GM10266 (cell line): ENCODE measurements around the gene DNAH1.

Experiments used
- DNase-seq: peaks from one replicate; pipeline ENCODE4 v3.0.0; 2012; ENCODE audit errors: extremely low spot score
- CTCF ChIP-seq: IDR thresholded peaks from 2 replicates; pipeline ENCODE4 v1.5.1; 2012; ENCODE audit warnings: mild to moderate bottlenecking, low read depth; ENCODE audit not compliant: control insufficient read depth, insufficient read depth; ENCODE audit errors: missing control alignments

Gene DNAH1

DNA sequence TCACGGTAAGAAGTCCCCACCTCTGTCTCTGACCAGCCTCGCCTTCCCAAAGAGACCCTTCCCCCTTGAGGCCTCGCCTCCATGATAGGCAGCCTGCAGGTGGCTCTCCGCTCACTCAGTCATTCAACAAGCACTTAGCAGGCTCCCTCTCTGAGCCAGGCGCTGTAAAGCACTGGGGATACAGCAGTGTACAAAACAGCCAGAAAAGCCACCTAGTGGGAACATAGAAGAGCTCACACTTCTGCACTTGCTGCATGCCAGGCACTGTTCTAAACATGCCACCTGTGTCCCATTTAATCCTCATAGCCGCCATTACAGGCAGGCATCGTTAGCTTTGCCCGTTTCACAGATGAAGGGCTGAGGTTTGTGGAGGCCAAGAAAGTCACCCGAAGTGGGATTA lies 72.8 kb downstream of the DNAH1 start:
- TF ChIP-seq CTCF: no peak
- DNase-seq: no peak

- DNase-seq: no peak
- TF ChIP-seq CTCF: no peak
These were observed 75.0 kb downstream of the DNAH1 start for GRCh38 chr3:52391096-52391495.

DNA sequence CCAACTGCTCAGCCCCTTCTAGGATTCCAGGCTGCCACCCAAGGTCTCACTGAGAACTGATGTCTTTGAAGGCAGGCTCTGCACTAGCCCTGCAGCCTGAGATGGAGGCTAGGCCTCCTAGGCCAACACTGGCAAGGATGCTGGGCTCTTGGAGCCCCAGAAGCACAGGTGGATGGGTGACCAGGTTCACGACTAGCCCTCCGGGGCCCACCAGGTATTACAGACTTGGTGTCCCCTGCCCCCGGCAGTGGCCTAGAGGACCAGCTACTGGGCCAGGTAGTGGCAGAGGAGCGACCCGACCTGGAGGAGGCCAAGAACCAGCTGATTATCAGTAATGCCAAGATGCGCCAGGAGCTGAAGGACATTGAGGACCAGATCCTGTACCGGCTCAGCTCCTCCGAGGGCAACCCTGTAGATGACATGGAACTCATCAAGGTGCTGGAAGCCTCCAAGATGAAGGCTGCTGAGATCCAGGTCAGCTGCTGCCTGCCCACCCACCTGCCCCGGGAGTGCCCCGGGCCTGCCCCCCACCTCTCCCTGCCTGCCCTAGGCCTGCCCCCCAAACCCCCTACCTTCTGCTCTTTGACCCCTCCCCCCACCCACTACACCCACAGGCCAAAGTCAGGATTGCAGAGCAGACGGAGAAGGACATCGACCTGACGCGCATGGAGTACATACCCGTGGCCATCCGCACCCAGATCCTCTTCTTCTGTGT lies 76.3 kb downstream of the DNAH1 start:
- no peak for TF ChIP-seq CTCF
- no peak for DNase-seq

DNA sequence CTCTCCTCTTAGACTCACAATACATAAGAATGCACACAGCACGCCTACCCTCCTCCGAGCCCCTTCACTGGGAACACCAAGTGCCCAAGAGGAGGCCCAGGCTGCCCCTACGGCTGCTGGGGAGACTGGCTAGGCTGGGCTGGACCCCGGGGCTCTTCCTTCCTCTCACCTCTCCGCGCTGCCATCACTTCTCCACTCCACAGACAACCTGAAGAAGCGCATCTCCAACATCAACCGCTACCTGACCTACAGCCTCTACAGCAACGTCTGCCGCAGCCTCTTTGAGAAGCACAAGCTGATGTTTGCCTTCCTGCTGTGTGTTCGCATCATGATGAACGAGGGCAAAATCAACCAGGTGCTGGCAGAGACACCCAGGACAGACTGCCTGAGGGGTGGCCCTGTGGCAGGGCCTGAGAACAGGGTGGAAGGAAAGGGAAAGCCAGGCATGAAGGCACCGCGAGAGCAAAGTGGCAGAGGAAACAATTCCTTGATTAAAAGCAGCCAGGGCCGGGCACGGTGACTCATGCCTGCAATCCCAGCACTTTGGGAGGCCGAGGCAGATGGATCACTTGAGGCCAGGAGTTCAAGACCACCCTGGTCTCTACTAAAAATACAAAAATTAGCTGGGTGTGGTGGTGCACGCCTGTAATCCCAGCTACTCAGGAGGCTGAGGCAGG lies 77.2 kb downstream of the DNAH1 start:
- DNase-seq: no peak
- TF ChIP-seq CTCF: no peak

DNA sequence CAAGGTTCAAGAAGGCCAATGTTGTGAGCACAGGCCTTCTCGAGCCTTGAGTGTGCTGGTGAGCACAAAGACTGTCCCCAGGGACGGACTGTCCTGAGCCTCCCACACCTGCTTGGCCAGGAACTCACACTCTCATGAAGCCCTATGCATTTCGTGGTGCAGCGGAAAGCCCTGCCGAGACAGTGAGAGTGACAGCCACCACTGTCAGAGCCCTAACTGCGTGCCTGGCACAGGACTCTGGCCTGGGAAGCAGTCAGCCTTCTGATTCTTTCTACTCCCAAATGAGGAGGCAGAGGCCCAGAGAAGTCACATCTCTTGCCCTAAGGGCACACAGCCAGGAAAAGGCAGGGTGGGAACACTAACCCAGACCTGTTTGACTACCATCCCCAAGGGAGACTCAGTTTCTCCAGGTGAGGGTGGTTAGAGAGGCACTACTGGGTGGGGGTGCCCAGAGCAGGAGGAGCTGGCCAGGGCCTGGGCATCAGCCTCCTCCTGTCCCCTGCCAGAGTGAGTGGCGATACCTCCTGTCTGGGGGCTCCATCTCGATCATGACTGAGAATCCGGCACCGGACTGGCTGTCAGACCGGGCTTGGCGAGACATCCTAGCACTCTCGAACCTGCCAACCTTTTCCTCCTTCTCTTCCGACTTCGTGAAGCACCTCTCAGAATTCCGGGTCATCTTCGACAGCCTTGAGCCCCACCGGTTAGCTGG lies 78.0 kb downstream of the DNAH1 start:
- DNase-seq: no peak
- TF ChIP-seq CTCF: no peak

DNA sequence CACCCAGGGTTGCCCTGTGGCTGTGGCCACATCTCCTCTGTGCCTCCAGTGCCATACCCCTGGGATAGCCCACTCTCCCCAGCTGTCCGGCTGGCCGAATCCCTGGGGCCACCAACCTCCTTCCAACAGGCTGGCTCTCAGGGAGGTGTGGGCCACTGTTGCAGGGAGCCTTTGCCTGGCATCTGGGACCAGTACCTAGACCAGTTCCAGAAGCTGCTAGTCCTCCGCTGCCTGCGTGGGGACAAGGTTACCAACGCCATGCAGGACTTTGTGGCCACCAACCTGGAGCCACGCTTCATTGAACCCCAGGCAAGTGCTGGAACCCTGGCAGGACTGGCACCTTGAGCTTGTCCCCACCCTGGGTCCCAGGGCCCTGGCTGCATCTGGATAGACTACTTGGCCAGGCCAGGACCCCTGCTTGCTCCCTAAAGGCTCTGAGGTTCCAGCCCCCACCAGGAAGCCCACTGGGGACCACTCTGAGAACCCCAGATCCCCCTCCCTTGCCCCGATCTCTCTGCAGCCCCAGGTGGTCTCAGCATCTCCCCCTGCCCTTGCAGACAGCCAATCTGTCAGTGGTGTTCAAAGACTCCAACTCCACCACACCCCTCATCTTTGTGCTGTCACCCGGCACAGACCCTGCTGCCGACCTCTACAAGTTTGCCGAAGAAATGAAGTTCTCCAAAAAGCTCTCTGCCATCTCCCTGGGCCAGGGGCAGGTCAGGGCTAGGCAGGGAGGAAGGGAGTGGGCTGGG lies 78.8 kb downstream of the DNAH1 start:
- DNase-seq: no peak
- TF ChIP-seq CTCF: no peak
